Measurements from ENCODE around the gene PCED1B.
"Not testable (repeated sequence)": the region's sequence is repeated elsewhere in the genome, so short reads cannot be mapped to it uniquely, and the experiment has no call there.

PCED1B gene

DNA sequence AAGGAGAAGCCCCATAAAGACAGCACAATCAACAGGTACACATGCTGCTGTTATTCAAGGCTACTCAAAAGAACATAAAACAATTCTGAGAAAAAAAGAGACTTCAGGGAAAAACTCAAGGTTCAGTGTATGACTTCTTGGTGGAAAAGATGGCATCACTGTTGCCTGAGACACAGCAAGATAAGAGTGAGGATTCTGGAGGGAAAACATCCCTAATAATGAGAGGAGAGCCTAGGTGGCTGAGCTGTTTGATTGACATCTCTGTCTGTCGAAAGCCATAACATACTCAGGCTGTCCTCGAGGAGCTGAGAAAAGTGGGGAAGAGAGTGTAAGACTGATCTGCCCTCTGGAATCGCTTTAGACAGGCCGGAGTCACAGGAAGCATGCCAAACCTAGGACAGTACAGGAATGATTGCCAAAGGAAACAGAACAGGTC lies 193.8 kb downstream of the PCED1B start:
- no peak for DNase-seq (ENCODE audit: low spot score)

DNA sequence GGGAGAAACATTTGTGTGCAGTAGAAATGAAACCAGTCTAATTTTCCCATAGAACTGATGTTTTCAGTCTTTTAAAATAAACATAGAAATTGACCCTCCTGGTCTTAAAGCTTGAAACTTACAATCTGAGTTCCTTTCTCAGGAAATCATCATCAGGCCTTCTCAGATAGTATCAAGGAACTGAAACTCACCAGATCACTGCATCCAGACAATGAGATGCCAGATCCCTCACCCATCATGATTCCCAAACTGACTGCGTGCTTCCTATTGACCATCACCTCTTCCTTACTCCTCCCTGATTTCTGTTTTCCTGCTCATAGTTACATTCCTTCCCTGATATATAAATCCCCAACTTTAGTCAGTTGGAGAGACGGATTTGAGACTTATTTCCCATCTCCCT lies 195.3 kb downstream of the PCED1B start:
- no peak for DNase-seq (ENCODE audit: low spot score)

- DNase-seq (ENCODE audit: low spot score), result no peak
Measured at GRCh38 chr12:47276253-47276620, 196.8 kb downstream of the PCED1B start.

DNA sequence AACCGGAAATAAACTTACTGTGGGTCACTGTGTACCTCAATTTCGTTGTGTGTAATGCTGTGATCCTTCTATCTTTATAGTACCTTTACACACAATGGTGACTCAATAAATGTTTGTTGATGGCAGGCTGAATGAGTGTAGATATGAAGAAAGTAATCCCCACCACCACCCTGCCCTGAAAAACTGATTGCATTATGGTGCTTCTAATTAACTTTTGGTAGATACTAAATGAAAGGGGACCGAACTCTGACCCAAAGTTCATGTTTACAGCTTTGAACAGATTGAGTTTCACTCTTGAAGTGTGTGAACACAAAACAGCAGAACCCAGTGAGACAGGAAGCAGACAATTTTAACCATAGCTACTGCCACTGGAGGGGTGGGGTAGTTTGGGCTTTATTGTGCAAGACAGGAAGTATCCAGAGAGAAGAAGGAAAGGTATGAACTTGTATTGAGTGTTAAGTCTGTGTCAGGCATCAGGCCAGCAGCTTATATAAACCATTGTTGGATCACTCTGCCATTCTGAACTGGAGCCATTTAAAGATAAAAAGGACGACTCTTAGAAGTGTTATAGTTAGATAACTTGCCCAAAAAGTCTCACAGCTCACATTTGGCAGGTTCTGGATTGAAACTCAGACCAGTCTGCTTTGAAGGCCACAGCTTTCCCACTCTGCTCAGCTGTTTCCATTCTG lies 197.3 kb downstream of the PCED1B start:
- no peak for DNase-seq (ENCODE audit: low spot score)

GRCh38 chr12:47277972-47278448 lies 198.6 kb downstream of the PCED1B start:
- DNase-seq (ENCODE audit: low spot score), result no peak

- not testable (repeated sequence) for DNase-seq (ENCODE audit: low spot score)
Measured at GRCh38 chr12:47279758-47280157, 200.3 kb downstream of the PCED1B start.

DNA sequence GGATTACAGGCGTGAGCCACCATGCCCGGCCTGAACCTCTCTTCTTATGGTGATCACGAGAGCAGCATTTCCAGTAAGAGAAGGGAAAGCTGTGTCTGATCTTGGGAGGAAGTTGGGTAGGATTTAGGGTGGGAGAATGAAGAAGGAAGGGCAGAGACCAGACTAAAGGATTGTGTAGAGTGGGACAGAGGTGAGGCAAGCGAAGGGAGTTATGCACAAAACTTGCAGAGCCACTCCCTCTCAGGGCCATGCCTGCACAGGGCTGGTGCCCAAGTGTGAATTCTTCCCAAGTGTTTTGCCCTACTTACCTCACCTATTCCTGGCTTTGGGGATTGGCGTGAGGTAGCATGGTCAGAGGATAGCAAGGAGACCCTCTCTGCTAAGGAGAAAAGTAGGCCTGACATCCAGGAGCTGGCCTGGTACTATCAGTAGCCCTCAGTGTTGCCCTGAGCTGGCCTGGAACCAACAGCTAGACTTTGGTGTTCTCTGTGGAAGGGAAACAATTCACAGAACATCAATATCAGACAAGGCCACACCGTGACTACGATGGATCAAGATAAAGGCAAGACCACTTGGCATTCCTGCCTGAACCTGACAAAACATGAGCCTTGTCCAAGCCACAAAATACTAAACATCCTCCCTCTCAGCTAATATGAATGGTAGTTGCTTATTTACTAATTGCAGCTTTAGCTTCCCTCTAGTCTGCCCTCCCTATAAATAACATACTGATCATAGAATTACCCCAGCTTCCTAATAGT lies 201.3 kb downstream of the PCED1B start:
- DNase-seq (ENCODE audit: low spot score), result no peak

- DNase-seq (ENCODE audit: low spot score), result no peak
Measured at GRCh38 chr12:47281667-47282171, 202.3 kb downstream of the PCED1B start.

GRCh38 chr12:47282206-47282605 lies 202.8 kb downstream of the PCED1B start:
- DNase-seq (ENCODE audit: low spot score), result no peak

All from D341Med (cell line).